ENCODE measurements around the gene TNRC6A.
"Not testable (repeated sequence)": the region's sequence is repeated elsewhere in the genome, so short reads cannot be mapped to it uniquely, and the experiment has no call there.

TNRC6A gene

DNA sequence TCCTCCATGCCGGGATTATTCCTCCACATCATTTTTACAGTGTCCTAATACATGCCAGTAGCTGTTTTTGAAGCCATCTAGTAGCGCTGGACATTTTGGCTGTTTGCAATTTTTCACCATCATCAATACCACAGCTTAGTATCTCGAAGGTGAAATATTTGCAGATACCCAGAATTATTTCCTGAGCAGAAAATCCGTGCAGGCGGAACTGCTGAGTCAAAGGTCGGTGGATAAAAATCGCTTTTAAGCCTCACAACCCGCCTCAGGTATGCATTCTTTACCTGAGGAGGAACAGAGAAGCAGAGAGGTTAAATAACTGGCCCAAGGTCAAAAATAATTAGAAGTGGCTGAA is 584 bp upstream of the TNRC6A start:
- DNase-seq: no peak

DNA sequence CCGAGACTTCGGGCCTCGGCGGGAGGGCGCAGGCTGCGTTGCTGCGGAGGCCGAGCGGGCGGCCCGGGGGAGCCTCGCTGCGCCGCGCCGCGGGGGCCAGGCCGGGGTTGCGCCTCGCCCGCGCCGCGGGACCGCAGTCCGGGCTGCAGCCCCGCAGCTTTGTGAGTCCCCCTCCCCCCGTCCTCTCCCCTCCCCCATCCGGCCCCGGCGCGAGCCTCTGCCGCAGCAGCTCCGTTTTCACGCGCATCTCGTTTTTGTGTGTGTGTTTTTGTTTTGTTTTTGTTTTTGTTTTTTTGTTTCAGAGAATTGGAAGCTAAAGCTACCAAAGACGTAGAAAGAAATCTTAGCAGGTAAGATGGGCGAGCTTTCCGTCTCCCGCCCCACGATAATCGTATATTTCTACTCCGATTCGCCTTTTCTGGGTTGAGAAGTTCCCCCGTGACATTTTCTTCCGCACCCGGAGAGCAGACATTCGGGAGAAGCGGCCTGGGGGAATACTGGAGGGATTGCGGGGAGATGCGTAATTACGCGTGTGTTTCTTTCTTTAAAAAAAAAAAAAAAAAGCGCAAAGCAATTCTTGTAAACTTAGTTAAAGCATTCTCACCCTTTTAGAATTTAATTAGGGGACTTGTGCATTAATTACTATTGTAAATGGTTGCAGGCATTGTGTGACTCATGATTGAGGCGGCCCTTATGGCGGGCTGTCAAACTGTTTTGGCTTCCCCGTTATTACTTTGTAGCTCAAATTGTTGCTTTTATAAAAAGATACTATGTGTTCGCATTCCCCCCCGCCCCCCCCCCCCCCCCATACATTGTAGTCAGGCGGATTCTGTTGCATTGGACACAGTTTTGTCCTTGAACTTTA is 732 bp downstream of the TNRC6A start:
- no peak for DNase-seq

DNA sequence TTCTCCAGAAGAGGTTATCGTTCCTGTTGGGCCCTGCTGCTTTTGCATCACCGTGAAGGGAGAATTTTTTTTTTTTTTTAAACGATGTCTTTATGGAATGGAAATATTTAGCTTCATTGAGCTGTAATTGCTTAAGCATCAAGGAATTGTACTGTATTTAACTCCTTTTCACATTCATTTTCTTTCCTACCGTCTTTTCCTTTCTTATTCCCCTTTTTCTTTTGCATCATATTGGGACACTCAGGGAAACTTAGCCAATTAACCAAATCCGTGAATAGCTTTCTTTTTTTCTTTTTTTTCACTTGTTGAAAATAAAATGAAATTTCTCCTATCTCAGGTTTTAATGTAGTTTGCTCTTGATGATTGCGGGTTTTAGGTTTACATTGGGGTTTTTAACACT is 1.5 kb downstream of the TNRC6A start:
- DNase-seq: no peak

DNA sequence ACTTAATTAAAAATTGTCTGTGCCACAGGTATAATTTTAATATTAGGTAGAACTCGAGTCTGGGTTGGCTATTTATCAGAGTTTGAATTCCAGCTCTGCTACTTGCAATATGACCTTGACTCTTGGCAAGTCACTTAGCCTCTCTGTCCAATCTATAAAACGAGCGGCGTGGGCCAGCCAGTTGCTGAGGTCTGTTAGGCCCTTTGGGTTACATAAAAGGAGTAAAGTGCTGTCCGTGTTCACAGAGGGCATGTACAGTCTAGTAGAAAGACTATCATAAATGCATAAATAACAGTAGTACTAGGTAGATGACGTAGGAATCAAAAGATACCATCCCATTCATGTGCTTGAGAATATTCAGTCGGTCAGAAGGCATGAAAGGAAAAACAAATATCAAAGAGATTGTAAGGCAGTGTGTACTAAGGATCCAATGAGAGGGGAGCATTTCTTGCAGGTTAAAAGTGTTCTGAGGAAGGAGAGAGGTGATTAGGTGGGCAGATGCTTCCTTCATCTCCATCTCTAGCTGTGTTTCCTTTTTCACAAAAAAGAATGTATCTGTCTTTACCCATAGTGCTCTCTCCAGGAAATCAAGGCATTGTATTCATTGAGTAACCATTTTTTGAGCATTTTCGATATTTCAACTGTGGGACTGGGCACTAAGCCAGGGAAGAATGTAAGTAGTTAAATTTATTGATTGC is 2.4 kb downstream of the TNRC6A start:
- no peak for DNase-seq

DNA sequence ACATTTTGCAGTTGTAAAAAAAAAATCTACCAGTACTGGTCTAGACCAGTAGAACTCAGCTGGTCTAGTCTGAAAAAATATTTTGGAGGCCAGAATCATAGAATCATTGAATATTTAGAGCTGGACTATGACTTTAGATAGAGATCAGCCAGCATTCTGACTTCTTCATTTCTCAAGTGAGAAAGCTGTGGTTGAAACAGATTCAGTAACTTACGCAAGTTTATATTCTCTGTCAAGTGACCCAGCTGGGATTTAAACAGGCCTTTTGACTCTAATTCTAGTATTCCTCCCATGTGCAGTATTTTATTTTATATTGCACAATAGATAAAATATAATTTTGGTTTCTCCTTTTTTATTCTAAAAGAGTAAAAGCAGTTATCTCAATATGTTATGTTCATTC is 4.9 kb downstream of the TNRC6A start:
- no peak for DNase-seq

DNA sequence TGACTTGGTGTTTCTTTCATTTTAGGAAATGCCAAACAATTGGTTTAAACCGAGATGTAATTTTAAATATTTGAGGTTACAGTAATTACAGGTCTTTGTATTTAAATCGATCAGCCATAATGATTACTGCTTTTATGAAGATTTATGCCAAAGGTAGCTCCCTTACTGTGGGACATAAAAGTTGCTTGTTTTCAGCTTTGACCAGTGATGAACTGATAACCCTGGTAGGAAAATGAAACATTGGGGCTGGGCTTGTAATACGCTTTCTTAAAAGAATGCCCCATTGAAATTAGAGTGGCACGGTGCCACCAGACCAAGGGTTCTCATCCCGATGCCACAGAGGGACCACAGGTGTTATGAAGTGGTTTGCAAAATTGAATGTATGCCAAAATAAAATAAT is 7.3 kb downstream of the TNRC6A start:
- no peak for DNase-seq

DNA sequence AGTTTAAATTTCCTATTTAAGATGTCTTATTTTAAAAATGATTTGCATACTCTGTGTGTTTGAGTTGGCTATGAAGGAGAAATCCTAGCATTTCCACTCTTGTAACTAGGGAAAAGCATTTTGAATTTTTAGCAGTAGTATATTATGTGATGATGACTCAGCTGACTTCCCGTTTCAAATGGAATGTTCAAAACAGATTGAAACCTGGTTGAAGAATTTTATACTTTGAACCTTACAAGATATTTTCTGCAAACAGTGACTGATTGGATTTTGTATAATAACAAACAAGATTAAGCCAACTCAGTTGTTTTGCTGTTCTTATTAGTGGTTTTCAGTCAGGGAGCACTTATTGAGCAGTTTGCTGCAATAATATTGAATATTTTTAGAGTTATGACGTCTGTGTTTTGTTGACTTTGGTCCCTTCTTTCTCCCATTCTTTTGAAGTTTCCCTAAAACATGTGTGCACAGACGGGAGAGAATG is 8.0 kb downstream of the TNRC6A start:
- DNase-seq: no peak

DNA sequence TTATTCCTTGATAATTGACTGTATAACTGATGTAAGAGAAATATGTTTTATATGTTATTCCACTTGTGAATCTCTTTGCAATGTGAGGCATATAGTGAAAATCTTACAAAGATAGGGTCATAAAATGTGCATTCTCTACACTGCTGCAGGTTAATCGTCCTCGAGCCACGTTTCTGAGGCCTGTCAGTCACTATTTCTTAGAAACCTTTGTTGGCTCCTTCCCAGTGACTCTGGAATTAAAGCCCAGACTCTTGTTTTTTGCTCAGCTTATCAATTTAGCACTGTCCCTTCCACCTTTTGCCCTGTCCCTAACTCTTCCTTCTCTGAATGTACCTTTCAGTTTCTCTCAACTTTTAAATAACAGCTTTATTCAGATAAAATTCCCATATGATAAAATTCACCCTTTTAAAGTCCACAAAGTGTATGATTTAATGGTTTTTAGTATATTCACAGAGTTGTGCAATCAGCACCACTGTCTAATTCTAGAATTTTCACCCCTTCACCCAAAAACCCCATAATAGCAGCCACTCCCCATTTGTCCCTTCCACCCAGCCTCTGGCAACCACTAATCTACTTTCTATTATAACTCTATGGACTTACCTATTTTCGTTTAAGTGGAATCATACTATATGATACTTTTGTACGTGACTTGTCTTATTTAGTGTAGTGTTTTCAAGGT is 8.6 kb downstream of the TNRC6A start:
- no peak for DNase-seq

DNA sequence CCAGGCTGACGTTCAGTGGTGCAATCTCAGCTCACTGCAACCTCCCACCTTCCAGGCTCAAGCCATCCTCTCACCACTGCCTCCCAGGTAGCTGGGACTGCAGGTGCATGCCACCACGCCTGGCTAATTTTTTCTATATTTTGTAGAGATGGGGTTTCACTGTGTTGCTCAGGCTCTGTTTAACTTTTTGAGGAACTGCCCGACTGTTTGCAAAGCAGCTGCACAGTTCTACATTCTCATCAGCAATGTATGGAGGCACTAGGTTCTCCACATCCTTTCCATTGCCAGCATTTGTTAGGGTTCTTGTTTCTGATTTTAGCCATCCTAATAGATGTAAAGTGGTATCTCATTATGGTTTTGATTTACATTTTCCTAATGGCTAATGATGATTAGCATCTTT is 9.4 kb downstream of the TNRC6A start:
- DNase-seq: no peak

DNA sequence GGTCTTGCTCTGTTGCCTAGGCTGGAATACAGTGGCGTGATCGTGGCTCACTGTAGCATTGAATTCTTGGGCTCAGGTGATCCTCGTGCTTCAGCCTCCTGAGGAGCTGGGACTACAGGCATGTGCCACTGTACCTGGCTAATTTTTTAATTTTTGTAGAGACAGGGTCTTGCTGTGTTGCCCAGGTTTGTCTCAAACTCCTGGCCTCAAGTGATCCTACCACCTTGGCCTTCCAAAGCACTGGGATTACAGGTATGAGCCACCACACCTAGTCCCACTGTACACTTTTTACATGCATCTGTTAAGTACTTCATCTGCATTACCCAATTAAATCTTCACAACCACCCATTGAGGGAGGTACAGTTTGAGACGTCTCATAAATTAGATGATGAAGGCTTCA is 12.4 kb downstream of the TNRC6A start:
- no peak for DNase-seq

DNA sequence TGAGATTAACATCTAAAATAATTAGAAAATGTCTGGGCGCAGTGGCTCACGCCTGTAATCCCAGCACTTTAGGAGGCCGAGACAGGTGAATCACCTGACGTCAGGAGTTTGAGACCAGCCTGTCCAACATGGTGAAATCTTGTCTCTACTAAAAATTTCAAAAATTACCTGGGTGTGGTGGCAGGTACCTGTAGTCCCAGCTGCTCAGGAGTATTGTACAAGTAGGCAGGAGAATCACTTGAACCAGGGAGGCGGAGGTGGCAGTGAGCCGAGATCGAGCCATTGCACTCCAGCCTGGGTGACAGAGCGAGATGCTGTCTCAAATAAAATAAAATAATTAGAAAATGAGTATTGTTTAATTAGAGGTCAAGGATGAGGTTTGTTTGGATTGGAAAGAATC is 13.2 kb downstream of the TNRC6A start:
- DNase-seq: not testable (repeated sequence)

DNA sequence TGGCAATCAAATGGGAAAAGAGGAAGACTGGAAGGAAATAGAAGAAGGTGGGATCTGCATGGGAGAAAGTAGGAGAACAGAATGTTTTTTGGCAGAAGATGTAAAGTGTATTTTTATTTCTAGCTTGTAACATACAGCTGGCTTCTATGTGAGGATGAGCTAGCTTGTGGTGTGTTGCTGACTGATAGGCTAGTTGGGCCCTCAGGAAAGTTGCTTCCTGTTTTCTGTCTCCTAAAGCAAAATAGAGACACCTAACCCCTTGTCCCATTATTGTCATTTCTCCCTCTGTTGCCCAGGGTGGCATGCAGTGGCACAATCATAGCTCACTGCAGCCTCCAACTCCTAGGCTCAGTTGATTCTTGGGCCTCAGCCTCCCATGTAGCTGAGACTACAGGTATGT is 15.9 kb downstream of the TNRC6A start:
- DNase-seq: no peak

DNA sequence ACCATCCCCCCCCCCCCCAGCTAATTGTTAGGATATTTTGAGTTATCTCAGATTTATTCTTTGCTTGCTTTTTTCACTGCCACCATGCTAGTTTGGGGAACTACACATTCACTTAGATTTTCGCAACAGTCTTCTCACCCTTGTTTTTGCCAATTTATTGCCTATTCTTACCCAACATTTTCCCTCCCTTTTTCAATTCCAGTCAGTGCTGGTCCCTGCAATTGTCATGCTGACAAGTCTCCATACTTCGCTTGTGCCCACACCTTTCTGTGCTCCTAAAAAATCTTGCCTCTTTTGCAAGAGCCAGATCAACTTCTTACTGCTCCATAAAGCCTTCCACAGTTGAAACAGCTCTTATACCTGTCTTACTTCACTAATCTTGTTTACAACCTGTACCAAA is 16.3 kb downstream of the TNRC6A start:
- DNase-seq: no peak

DNA sequence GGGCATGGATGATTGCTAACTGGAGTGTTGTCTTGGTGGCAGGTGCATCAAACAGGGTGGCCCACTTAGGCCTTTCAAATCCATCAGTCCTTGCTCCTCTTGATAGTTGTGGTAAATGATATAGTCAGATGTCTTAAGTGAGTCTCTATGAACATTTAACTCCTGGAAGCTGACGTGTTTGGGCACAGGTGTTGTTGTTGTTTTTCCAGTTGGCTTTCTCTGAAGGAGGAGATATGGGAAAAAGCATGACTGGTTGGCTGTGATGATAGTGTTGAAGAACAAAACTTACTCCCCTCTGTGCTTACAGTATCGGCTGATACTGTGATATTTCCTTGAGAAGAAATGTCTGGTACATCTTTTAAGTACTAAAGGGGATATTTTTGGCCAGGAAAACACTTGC is 18.0 kb downstream of the TNRC6A start:
- peak; percentile 63 for DNase-seq

DNA sequence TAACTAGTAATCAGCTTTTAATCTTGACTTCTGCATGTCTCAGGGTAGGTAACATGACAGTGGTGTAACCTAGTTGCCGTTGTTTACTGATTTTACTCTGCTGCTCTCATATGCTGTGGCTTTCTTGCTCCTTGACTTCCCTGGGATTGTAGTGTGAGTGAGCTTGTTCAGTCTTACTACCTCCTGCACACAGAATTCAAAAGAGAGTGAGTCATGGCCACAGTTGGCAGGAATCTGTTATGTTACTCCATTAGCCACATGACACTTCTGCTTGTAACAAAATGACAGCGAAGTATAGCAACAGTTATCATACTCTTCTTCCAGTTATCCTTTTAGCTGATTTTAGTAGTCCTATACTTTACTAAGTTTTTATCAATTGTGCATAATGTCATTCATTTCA is 18.8 kb downstream of the TNRC6A start:
- DNase-seq: no peak

DNA sequence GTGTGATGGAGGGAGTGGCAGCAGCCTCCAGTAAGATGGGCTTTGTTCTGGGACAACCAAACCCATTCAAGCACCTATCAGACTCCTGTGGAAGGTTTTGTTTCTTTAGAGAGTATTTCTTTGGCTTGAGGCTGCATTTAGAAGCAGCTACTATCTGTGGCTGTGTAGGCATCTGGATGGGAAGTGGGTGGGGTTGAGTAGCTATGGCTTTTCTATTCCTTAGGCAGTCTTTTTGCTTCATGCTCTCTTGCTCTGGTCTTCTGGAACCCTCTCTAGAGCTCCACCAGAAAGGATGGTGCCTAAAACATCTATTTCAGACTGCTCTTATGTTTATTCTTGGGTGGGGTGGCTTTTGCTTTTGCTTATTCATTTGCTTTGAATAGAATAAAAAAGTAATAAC is 19.9 kb downstream of the TNRC6A start:
- no peak for DNase-seq

DNA sequence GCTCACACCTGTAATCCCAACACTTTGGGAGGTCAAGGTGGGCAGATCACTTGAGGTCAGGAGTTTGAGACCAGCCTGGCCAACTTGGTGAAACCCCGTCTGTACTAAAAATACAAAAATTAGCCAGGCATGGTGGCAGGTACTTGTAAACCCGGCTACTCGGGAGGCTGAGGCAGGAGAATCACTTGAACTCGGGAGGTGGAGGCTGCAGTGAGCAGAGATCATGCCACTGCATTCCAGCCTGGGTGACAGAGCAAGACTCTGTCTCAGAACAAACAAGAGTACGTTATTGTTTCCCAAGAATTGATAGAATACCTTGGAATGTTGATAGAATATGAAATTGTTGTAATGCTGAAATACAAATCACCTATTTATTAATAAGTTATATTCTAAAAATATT is 20.4 kb downstream of the TNRC6A start:
- not testable (repeated sequence) for DNase-seq

DNA sequence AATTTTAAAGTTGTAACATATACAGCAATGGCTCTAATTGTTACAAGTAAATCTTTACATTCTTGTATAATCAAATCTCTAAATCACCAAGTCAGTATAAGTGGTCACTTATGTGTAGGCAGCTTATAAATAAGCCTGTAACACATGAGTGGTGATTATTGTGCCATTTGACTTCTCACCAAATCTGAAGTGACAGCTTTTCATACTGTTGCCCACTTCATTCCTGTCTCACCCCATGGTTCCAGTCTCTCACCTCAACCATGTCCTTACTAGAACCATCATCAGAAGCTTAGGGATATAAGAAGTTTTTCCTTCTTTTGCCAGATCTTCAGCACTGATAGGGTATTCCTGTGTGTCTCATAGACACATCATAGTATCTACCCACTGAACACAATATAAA is 23.5 kb downstream of the TNRC6A start:
- DNase-seq: no peak

DNA sequence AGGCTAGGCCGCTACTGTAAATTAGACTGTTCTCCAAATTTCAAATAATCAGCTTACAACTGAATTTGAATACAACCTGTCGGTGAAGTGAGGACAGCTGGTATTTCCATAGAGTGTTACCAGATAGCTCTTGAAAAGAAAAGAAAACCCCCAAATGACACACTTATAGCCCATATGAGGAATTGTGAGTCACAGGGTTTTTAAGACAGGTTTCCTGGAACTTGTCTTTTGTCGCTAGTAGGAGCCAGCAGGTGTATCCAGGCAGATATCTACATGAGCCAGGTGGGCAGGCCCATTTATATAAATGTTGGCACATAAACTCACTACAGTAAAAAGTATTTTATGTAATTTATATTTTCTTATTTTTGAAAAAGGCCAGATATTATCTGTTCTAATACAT is 24.0 kb downstream of the TNRC6A start:
- DNase-seq: peak; percentile 28

DNA sequence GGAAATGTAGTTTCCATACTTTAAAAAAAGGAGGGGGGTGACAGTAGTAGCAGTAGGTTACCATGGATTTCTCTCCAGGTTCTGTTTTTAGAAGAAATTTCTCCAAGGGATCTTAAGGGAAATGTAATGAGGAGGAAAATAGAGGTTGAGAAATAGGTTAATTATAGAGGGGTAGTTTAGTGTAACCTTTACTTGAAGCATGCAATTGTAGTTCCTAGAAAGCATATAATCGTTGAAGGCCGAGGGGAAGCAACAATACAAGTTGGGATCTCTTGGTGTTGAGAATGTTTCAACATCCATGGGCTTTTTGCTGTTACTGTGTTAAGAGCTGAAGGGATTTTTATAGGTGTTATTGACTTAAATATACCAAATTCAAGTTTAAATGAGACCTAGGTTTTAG is 25.1 kb downstream of the TNRC6A start:
- no peak for DNase-seq

DNA sequence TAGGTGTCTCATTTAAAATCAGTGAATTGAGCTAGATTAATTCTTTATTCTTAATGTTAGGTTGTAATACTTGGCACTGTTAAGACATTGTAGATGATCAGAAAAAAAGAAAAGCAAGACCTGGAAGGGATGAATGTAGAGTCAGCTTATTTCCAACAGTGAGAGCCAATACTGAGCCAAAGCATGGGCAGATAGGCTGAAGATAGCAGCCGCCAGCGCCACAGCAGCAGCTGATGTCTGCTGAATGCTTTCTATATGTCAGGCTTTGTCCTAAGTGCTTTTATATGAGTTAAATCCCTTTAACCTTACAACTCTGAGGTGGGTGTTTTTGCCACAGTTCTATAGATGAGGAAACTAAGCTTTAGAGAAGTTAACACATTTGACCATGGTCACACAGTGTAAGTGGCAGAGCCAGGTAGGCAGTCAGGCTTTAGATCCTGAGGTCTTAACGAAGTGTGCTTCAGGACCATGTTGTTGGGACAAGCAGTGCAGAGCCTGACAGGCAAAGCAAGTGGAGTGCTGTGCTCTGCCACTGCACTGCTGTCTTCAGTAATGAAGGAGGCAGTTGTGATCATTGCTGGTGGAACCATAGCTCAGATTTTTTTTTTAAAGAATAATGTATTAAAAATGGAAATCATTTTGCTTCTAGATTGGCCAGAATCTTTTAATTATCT is 25.9 kb downstream of the TNRC6A start:
- no peak for DNase-seq

DNA sequence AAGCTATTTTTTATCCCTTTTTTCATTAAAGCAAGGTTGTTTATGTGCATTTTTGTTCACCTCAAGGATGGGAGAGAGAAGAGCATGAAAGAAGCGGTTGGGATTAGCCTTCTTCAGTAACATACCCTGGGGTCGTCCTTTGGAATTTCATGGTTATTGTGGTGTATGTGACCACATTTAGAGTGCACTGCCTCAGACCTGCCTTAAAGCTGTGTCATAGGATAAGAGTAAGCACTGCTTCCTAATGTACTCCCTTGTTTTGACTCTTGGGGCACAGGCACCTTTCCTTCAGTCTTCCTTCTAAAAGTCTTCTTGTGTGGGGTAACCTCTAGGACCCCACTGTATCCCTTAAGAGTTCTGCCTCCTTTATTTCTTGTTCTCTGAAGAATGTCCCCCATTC is 28.9 kb downstream of the TNRC6A start:
- no peak for DNase-seq

DNA sequence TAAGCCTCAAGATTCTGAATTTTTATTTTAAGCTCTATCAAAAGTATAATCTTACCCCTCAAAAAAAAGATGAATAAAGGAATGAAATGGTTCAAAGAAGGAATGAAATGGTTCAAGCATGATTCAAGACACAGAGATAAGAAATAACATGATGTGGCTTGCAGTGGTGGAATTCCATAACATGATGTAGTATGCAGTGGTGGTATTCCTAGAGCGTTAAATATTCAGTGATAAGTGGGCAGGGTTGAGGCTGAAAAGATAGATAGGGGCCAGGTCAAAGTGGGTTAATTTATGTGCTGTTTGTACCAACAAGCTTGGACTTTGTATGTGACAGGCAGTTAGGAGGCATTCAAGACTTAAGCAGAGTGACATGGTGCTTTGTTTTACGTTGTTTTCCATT is 29.6 kb downstream of the TNRC6A start:
- DNase-seq: no peak
